ENCODE measurements around the gene OR52W1. TPM values are rescaled to one million over a fixed set of nuclear protein-coding genes. Genes with fewer than 3 reads are reported as not detected.

Gene OR52W1
- total RNA-seq, 1 experiment from 2014 or later, result not detected

- intact Hi-C loops (cut with micrococcal nuclease; ENCODE audit: unreplicated experiment), result no loop called here
- DNase-seq (ENCODE audit: low spot score), result no peak
- Histone ChIP-seq H3K4me3 (ENCODE audit: low read depth, low read length, poor library complexity, severe bottlenecking) (no peak overlapping the region), H3K9me3 (ENCODE audit: low read depth, low read length, poor library complexity, severe bottlenecking) (no peaks in the 10 kb centered on the region), H3K36me3 (ENCODE audit: insufficient read depth, low read length, poor library complexity, severe bottlenecking) (peaks cover 6% of the 10 kb centered on the region), H3K27ac (ENCODE audit: low read depth, low read length, poor library complexity, severe bottlenecking) (no peak overlapping the region), H3K27me3 (replicated peaks; ENCODE audit: insufficient read depth, low read depth, low read length, poor library complexity) (no peaks in the 10 kb centered on the region), H3K4me1 (ENCODE audit: insufficient read depth, low read length, poor library complexity, severe bottlenecking) (no peaks in the 10 kb centered on the region)
- no TSS peak for BruUV-seq (replicated peaks)
- ChIA-PET CTCF (no interaction called here), POLR2A (ENCODE audit: low non-redundant PET) (no interaction called here)
- TF ChIP-seq CTCF (conservative IDR thresholded peaks at IDR 0.05; ENCODE audit: low read depth, low read length), result no peak
- TF ChIP-seq EZH2 (IDR thresholded peaks at IDR 0.05; ENCODE audit: borderline replicate concordance, low read depth, low read length, poor library complexity, severe bottlenecking), result no peak
These were observed 11.4 kb downstream of the OR52W1 start for GRCh38 chr11:6210274-6210955.

- peaks cover 16% of the 10 kb centered on the region for H3K36me3 ChIP-seq (ENCODE audit: insufficient read depth, low read length, poor library complexity, severe bottlenecking)
- intact Hi-C loops (cut with micrococcal nuclease; ENCODE audit: unreplicated experiment), result no loop called here
- POLR2A ChIA-PET (ENCODE audit: low non-redundant PET), result no interaction called here
These were observed 15.5 kb downstream of the OR52W1 start for GRCh38 chr11:6214530-6214929.

GRCh38 chr11:6216501-6216900 is 17.5 kb downstream of the OR52W1 start:
- no peak for TF ChIP-seq EZH2 (IDR thresholded peaks at IDR 0.05; ENCODE audit: borderline replicate concordance, low read depth, low read length, poor library complexity, severe bottlenecking)
- TF ChIP-seq CTCF (conservative IDR thresholded peaks at IDR 0.05; ENCODE audit: low read depth, low read length), result no peak
- POLR2A ChIA-PET (ENCODE audit: low non-redundant PET), result no interaction called here
- CTCF ChIA-PET, result no interaction called here

More at GRCh38 chr11:6214530-6214929, 15.5 kb downstream of the OR52W1 start:
- TF ChIP-seq CTCF (conservative IDR thresholded peaks at IDR 0.05; ENCODE audit: low read depth, low read length) (no peak), EZH2 (IDR thresholded peaks at IDR 0.05; ENCODE audit: borderline replicate concordance, low read depth, low read length, poor library complexity, severe bottlenecking) (no peak)
- H3K27me3 ChIP-seq (replicated peaks; ENCODE audit: insufficient read depth, low read depth, low read length, poor library complexity), result no peaks in the 10 kb centered on the region
- no peaks in the 10 kb centered on the region for H3K4me1 ChIP-seq (ENCODE audit: insufficient read depth, low read length, poor library complexity, severe bottlenecking)
- DNase-seq (ENCODE audit: low spot score), result no peak
- no peaks in the 10 kb centered on the region for H3K9me3 ChIP-seq (ENCODE audit: low read depth, low read length, poor library complexity, severe bottlenecking)
- no peak overlapping the region for H3K27ac ChIP-seq (ENCODE audit: low read depth, low read length, poor library complexity, severe bottlenecking)
- H3K4me3 ChIP-seq (ENCODE audit: low read depth, low read length, poor library complexity, severe bottlenecking), result no peak overlapping the region
- CTCF ChIA-PET, result no interaction called here
- no TSS peak for BruUV-seq (replicated peaks)

More at GRCh38 chr11:6216501-6216900, 17.5 kb downstream of the OR52W1 start:
- Histone ChIP-seq H3K27ac (ENCODE audit: low read depth, low read length, poor library complexity, severe bottlenecking) (no peak overlapping the region), H3K27me3 (replicated peaks; ENCODE audit: insufficient read depth, low read depth, low read length, poor library complexity) (no peaks in the 10 kb centered on the region), H3K4me3 (ENCODE audit: low read depth, low read length, poor library complexity, severe bottlenecking) (no peak overlapping the region), H3K36me3 (ENCODE audit: insufficient read depth, low read length, poor library complexity, severe bottlenecking) (peaks cover 16% of the 10 kb centered on the region), H3K4me1 (ENCODE audit: insufficient read depth, low read length, poor library complexity, severe bottlenecking) (no peaks in the 10 kb centered on the region), H3K9me3 (ENCODE audit: low read depth, low read length, poor library complexity, severe bottlenecking) (no peaks in the 10 kb centered on the region)
- intact Hi-C loops (cut with micrococcal nuclease; ENCODE audit: unreplicated experiment), result no loop called here
- no peak for DNase-seq (ENCODE audit: low spot score)
- BruUV-seq (replicated peaks), result no TSS peak

All from A673 (cell line).